GM19395 (cell line): ENCODE data around the gene NOVA2.

Source experiments
- ATAC-seq: cut with Tn5 transposase; IDR thresholded peaks from one replicate; pipeline ENCODE4 v1.9.1; 2021; ENCODE audit warnings: mild to moderate bottlenecking, moderate library complexity; ENCODE audit not compliant: unreplicated experiment

The NOVA2 gene

DNA sequence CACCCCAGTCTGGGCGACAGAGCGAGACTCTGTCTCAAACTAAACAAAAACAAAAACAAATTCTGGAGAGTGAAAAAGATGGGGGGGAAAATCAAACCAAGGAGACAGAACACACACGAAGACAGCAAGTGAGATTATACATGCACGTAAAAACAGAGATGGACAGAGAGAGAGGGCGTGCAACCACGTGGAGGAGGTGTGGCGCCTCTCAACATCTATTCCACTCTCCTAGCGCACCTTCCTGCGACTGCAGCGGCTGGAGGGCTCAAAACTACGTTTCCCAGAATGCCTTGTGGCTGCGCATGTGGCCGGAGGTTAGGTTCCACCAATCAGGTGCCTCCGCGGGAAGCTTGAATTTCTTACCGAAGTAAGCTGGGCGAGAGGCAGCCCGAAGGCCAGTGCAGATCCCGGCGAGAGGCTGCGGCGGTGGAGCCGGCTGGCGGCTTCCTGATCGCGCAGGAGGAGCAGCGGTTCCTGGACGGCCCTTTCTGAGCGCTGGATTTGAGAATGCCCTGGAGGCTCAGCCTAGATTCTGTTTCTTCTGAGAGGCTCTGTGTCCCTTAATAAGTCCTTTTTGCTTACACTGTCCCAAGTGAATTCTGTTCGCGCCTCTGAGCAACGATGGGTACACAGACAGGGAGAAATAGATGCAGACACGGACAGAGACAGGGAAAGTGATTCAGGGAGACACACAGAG is 46.0 kb downstream of the NOVA2 start:
- peak; percentile 71 for ATAC-seq

DNA sequence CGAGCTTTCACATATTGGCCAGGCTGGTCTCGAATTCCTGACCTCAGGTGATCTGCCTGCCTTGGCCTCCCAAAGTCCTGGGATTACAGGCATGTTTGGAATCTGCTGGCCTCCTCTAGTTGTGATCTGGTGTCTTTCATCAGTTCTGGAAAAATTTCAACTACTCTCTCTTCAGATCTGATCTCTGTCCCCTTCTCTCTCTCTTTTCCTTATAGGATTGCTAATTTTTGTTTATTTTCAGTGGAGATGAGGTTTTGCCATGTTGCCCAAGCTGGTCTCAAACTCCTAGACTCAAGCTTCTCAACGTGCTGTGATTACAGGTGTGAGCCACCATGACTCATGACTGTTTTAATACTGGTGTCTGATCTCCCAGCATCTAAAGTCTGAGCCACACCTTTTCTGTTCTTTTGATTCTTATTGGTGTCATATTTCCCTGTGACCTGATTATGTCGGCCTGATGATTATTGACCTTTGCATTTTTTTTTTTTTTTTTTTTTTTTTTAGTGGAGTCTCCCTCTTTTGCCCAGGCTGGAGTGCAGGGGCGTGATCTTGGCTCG is 48.7 kb downstream of the NOVA2 start:
- ATAC-seq: no peak

DNA sequence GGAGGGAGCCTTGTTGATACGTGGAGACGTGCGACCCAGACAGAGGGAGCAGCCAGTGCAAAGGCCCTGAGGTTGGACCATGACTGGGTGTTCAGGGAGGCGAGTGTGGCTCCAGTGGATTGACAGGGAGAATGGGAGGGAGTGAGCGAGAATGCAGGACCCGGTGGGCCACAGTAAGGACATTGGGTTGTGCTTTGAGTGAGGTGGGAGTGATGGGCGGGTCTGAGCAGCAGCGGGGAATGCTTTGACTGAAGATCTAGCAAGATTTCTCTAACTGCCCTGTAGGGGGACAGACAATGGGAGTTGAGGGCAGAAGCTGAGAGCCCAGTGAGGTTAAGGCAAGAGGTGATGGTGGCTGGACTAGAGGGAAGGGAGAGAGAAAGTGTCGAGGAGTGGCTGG is 51.4 kb downstream of the NOVA2 start:
- no peak for ATAC-seq

DNA sequence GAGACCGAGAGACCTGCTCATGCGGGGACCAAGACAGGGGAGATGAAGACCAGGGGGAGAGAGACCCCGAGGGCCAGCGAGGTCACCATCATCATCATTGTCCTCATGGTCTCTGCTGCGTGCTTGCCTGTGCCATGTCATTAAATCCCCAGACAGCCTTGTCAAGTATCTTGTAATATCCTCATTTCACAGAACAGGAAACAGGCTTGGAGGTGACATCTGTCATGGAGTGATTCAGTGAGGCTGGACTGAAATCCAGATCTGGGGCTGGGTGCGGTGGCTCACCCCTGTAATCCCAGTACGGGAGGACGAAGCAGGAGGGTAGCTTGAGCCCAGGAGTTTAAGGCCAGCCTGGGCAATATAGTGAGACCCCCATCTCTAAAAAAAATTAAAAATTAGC is 53.2 kb downstream of the NOVA2 start:
- no peak for ATAC-seq

DNA sequence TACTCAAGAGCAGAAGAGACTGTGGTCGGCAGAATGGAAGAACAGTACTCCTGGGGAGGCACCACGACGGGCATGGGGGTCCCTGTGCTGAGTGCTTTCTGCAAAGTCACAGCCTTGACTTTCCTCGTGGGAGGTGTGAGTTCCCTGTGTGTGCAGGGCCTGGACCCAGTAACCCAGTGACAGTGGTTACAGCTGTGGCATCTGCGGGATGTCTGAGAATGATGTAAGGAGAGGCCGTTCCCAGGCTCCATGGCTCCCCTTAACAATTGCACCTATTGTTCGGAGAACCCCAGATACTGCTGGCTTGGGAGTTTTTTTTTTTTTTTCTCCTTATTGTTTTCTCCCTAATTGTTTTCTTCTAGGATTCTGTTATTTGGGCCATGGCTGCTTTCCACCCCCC is 54.0 kb downstream of the NOVA2 start:
- no peak for ATAC-seq

DNA sequence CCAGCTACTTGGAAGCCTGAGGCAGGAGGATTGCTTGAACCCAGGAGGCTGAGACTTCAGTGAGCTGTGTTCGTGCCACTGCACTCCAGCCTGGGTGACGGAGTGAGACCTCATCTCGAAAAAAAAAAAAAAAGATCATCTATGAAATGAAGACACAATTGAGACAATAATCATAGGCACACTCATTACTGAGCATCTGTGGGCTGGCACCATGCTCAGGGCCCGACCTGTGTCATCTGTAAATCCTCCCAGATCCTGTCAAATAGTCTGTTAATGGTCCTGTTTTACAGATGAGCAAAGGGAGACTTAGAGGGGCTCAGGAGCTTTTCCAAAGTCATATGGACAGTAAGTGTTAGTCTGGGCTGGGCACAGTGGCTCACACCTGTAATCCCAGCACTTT is 54.9 kb downstream of the NOVA2 start:
- ATAC-seq: no peak

DNA sequence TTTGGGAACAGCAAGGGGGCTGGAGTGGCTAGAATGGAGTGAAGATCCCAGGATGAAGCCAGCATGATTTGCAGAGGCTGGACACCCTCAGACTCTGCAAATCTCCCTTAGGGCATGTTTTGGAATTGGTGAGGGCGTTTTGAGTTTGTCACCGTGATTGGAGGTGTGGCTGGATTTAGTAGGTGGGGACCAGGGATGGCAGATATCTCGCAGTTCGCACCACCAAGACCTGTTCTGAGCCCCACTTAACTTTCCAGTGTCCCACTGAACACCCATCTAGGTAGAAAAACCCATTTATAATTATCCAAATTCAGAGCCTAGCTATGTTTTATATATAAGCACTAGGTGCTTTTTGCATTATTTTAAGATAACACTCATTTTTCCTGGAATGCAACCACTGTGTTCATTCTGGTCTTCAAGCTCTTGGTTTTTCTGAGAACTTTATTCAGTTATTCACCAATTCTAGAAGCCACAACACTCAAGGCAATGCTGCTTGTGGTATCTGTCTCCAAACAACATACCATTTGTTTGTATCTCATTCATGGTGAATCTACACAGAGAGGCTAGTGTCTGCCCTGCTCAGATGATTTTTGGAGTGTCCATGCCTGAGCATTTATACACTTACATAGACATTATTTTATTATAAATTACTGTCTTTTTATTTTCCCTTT is 56.1 kb downstream of the NOVA2 start:
- ATAC-seq: no peak

DNA sequence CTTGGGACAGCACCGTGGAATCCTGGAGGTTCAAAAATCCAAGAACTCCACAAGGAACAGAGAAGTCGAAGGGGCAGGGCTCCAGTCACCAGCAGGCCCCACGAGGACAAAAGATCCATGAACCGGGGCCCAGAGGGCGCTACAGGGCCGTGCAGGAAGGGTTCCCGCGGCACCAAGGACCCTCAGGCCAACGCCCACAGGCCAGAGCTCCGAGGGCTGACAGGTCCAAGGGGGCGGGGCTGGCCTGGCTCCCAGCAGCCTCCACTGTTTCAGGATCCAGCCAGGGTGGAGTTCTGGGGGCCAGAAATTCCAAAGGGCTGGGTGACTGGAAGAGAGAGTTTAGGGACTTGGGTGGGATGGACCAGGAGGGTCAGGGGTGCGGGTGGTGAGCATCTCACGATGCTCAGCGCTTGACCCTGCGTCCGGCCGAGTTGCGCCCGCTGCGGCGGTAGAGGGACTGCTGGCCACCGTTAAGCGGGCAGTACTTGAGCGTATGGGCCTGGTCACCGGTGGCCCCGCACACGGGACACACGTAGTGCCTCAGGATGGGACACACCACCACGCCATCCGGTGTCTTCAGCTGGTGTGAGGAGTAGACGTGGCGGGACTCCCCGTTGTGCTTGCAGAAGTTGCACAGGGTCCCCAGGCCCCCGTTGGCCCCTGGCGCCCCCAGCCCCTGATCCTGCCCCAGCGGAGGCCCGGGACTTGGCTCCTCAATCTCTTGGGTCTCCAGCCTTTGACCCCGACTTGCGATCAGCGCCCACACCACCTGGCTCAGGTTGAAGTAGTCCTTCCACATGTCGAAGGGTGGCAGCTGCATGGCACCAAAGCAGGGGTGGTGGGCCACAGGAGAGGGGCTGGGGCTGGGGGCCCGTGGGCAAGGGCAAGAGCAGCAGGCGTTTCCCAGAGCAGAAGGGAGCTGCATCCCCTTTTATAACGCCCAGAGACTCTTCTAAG is 59.5 kb downstream of the NOVA2 start, which contains the start of gene NANOS2:
TSS of gene NANOS2 (minus strand) at position 905 of the 957 bp plus-strand sequence. CDS start at position 820, 85 bp downstream.
- no peak for ATAC-seq

DNA sequence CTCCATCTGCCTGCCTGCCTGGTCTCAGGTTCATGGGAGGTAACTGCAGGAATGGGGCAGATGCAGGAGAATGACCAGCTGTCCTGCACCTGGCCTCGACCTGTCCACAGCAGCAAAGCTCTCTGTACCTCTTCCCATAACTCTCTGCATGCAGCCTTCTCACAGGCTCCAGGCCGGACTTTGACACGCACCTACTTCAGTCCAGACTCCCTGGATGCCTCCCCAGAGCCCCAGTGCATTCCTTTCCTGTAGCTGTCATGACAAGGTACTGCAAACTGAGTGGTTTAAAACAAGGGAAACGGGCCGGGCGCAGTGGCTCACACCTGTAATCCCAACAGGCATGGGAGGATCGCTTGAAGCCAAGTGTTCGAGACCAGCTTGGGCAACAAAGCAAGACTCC is 62.4 kb downstream of the NOVA2 start:
- no peak for ATAC-seq

DNA sequence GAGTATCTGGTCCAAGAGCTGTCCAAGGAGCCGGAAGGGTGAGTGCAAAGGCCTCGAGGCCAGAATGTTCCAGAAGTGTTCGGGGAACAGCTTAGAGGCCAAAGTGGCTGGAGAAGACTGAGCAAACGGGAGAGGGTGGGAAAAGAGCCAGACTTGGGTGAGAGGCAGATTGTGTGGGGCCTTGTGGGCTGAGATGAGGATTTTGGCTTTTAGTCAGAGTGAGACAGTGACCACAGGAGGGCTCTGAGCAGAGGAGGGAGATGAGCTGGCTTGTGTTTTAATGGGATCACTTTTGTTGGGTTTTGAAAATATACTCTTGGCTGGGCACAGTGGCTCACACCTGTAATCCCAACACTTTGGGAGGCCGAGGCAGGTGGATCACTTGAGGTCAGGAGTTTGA is 64.7 kb downstream of the NOVA2 start:
- ATAC-seq: no peak

DNA sequence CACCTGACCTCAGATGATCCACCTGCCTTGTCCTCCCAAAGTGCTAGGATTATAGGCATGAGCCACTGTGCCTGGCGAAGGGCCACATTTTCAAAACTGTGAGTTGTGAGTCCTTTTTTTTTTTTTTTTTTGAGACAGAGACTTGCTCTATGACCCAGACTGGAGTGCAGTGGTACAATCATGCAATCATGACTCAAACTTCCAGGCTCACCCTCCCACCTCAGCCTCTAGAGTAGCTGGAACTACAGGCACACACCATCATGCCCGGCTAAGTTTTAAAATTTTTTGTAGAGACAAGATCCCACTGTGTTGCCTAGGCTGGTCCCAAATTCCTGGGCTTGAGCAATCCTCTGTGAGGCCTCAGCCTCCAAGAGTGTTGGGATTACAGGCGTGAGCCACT is 67.4 kb downstream of the NOVA2 start:
- no peak for ATAC-seq

DNA sequence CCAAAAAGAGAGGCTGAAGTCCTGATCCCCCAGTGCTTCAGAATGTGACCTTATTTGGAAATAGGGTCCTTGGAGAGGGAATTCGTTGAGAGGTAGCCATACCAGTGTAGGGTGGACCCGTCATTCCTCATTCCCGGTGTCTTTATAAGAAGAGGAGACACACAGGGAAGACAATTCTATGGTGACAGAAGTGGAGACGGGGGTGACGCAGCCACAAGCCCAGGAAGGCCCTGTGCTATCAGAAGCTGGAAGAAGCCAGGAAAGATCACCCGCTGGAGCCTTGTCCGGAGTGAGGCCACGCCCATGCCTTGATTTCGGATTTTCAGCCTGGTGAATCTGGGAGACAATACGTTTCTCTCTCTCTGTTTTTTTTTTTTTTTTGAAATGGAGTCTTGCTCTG is 68.7 kb downstream of the NOVA2 start:
- no peak for ATAC-seq

DNA sequence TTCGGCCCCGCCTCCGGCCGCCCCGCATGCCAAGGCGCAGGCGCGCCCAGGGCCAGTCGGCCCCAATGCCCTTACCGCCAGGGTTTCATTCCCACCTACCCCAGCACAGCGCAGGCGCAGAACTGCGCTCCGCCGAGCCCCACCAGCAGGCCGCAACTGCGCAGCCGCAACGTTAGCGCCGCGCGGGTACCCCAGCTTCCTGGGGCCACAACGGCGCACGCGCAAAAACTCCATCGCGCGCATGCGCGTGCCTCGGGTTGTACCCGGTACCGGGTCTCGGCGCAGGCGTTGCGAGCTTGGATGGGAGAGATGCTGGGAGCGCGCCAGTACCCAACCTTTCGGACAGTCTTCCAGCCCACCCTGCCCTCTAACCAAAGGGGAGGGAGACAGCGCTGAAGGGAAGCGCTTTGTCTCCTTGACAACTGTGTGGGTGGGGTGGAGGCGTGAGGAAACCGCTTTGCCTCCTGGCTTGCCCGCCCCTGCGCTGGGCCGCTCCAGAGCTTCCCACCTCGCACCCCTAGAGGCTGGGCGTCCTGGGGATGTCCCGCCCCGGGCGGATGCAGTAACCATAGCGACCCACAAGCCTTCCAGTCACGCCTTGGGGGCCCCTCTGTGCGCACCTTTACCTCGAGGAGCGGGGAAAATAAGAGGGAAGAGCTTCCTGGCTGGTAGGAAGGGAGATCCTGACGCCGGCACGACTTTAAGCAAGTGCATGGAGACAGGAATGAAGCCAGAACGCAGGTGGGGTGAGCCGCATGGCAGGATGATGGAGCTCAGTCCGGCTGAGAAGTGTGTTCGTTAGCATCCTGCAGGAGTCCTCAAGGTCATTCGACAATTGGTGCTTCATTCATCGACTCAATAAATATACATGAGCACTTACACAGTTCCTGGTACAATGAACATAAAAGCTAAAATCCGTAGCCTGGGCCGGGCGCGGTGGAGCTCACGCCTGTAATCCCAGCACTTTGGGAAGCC is 70.7 kb downstream of the NOVA2 start:
- ATAC-seq: peak; percentile 84

DNA sequence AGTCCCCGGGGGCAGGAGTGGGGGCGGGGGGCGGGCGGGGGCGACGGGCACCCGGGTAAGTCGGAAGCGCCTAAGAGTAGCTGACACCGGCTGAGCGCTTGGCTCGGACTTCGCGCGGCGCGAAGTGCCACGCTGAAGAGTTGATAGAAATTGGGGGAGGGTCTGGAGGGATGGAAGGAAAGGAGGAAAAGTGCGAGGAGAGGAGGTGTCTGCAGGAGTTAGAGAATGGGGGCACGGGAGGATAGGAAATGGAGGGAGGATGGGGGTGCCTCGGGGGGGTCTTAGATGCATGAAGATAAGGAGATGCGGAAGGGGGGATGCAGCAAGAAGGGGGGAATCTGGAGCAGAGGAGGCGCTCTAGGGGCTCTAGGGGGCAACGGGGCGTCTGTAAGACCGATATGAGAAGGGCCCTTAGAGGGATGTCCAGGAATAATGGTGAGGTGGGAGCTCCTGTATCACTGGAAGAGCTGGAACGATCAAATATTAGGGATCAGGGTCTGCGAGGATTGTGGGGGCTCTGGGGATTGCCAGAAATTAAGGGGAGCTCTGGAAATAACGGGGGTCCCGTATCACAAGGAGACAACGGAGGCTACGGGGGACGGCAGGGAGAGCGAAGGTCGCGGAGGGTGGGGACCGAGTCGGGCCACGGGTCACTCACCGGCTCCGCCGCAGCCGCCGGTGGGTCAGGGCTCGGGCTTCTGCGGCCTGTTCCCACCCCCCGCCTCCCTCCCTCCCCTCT is 71.6 kb downstream of the NOVA2 start, which contains the start of gene MYPOP:
TSS of gene MYPOP (minus strand) at position 702 of the 739 bp plus-strand sequence. CDS start 840 bp downstream, outside the sequence.
- ATAC-seq: no peak

DNA sequence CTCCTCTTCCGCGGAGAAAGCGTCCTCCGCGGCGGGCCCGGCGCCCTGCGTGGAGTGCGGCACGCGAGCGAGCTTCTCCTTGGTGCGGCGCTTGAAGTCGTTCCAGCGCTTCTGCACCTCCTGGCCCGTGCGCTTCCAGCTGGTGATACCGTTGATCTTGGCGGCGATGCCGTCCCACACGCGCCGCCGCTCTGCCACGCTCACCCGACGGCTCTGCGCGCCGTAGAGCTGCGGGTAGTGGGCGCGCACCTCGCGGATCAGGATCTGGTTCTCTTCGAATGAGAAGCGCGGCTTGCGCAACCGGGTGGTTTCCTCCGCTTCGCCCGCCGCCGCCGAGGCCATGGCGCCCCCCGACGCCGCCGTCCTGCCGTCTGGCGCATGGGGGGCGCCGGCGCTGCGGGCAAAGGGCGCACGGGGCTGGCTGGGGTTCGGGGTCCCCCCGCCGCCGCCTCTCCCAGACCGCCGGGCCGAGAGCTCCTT is 72.2 kb downstream of the NOVA2 start:
- no peak for ATAC-seq

DNA sequence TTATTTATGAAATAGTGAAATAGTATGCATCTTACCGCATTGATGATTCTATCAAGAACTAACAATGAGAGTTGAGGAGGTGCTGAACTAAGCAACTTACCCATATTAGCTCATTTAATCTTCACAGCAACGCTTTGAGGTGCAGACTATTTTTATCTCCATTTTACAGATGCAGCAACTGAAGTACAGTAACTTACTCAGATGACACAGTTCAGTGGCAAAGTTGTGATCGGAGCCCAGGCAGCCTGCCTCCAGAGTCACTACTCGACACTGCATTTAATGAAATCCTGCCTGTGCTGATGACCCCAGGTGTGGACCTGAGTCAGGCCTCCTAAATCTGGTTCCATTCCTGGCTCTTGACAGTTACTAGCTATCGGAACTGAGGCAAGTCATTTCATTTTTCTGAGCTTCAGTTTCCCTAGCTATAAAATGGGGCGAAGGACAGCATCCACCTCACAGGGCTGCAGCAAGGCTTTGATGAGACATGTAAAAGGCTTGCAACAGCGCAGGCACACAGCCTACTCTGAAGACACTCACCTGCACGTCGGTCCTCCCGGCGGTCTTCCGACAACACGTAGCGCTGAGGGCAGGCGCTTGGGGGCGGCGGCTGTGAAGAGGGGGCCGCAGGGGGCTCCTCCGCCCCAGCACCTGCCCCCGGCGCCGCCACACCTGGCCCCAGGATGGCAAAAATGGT is 72.8 kb downstream of the NOVA2 start:
- no peak for ATAC-seq

DNA sequence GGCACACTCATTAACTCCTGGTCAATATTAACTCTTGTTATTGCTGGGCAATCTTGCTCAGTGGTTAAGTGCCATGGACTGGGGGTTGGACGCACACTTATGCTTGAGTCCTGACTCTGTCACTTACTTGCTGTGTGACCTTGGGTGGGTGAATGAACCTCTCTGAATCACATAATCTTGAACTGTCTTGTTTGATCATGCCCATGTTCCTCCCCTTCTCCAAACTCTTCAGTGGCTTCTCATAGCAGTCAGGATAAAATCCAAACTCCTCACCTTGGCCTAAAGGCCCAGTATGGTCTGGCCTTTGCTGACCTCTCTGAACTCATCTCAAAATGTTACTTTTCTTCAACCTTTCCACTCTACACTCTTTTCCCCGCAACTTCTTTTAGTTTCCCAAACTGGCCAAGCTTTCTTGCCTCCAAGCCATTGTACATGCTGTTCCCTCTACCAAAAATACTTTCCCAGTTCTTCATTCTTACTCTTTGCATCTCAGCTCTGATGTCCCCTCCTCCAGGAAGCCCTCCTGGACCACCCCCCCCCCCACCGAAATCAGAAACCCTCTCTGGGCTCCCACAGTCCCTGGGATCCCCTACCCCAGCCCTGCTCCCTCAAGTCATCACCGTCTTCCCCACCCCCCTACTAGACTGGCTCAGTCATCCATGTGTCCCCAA is 73.6 kb downstream of the NOVA2 start:
- ATAC-seq: no peak

DNA sequence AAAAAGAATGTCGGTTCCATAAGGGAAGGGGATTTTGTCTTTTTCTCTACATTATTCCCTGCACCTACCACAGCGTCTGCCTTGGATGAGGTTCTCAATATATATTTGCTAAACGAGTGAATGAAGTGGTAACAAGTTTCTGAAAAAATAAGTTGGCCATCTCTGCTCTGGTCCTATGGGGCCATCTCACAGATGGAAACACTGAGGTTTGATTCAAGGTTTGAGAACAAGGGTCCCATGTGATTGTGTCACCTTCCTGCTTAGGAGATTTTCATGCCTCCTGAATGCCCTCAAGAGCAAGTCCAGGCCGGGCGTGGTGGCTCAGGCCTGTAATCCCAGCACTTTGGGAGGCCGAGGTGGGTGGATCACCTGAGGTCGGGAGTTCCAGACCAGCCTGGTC is 74.4 kb downstream of the NOVA2 start:
- no peak for ATAC-seq
